ENCODE results near the gene PSMD14. TPM values are rescaled to one million over a fixed set of nuclear protein-coding genes. Genes with fewer than 3 reads are reported as not detected.
A peak's percentile ranks its signal among the peaks of the same experiment; 100 is the strongest.

PSMD14 gene
- total and polyA plus RNA-seq, 2 of the 8 experiments (the other 6 are each of a cell fraction or from before 2014, with no cell fraction given) = 53.9 to 88.7 TPM

GRCh38 chr2:161427664-161428587, 119.7 kb downstream of the PSMD14 start (continued):
- TF ChIP-seq RNF2 (IDR thresholded peaks at IDR 0.05; ENCODE audit: borderline replicate concordance, low read depth, low read length, missing control alignments, poor library complexity, severe bottlenecking) = peak; percentile 85
- peak; percentile 95 for TF ChIP-seq EZH2 (IDR thresholded peaks at IDR 0.05; ENCODE audit: low read depth, low read length, severe bottlenecking)
- no peak for TF ChIP-seq E2F6 (IDR thresholded peaks at IDR 0.05)
- no peak for TF ChIP-seq TEAD4 (IDR thresholded peaks at IDR 0.05; ENCODE audit: low read depth, low read length)
- no peak for TF ChIP-seq NANOG (IDR thresholded peaks at IDR 0.05; ENCODE audit: insufficient read depth, low read depth, low read length, poor library complexity, severe bottlenecking)
- TF ChIP-seq POLR2AphosphoS5 (IDR thresholded peaks at IDR 0.05; ENCODE audit: low read depth, low read length) = no peak
- TF ChIP-seq RBBP5 (IDR thresholded peaks at IDR 0.05; ENCODE audit: borderline replicate concordance, low read depth, low read length) = 0 out of 2 replicates have a peak, but pooled peaks have one; percentile 62
- no peak for TF ChIP-seq SAP30 (IDR thresholded peaks at IDR 0.05; ENCODE audit: insufficient read depth, insufficient replicate concordance, low read length)
- peak; percentile 43 for TF ChIP-seq KDM4A (IDR thresholded peaks at IDR 0.05; ENCODE audit: low read depth, low read length, severe bottlenecking)
- no peak for TF ChIP-seq TCF12 (IDR thresholded peaks at IDR 0.05; ENCODE audit: low read depth, low read length)
- TF ChIP-seq CREB1 (IDR thresholded peaks at IDR 0.05) = no peak
- 0 out of 4 replicates have a peak, but pooled peaks of 1 of the 2 experiments have one; percentile 22 for TF ChIP-seq HDAC2 (IDR thresholded peaks at IDR 0.05; ENCODE audit: borderline replicate concordance in 1 of 2, low read depth in 2 of 2, low read length in 2 of 2)

All from H1 (cell line).